Esophagus squamous epithelium (tissue), 5 donors: ENCODE data around the gene TBC1D14. TPM values are rescaled to one million over a fixed set of nuclear protein-coding genes. Genes with fewer than 3 reads are reported as not detected.

Experiments used
- DNase-seq: peaks from one replicate; lab custom pipeline; 2025; lab: John Stamatoyannopoulos, UW
- H3K27ac ChIP-seq, 4 donors: fragments of 200-600 bp; sonication (generic); one replicate each; pipeline ENCODE4 v1.5.1; 2016 to 2019; ENCODE audit warnings: mild to moderate bottlenecking in 1 of 4
- H3K27me3 ChIP-seq, 4 donors: fragments of 200-600 bp; sonication (generic); 1 replicate in 3 of 4; 2 replicates in 1 of 4; pipeline versions ENCODE4 v1.5.1 to v1.6.0; 2017 to 2021; ENCODE audit warnings: antibody characterized with exemption in 1 of 4
- H3K36me3 ChIP-seq, 3 donors: fragments of 200-600 bp; sonication (generic); one replicate each; pipeline ENCODE4 v1.5.1; 2016 to 2019
- H3K4me1 ChIP-seq, 3 donors: fragments of 200-600 bp; sonication (generic); one replicate each; pipeline ENCODE4 v1.5.1; 2017 to 2019
- H3K4me3 ChIP-seq, 4 donors: fragments of 200-600 bp; sonication (generic); 1 replicate in 3 of 4; 2 replicates in 1 of 4; pipeline ENCODE4 v1.5.1; 2016 to 2019; ENCODE audit warnings: mild to moderate bottlenecking in 2 of 4, moderate library complexity in 1 of 4
- H3K9me3 ChIP-seq, 3 donors: fragments of 200-600 bp; sonication (generic); one replicate each; pipeline ENCODE4 v1.5.1; 2016 to 2019
- POLR2A ChIP-seq, 4 donors: fragments of 450-650 bp; IDR thresholded peaks; one replicate each; pipeline ENCODE4 v1.6.1; 2017; ENCODE audit warnings: antibody characterized with exemption in 4 of 4, mild to moderate bottlenecking in 4 of 4, moderate library complexity in 3 of 4
- WGBS, 2 donors: methylation state at CpG; one replicate each; pipeline ENCODE4 v1.1.5; 2018; 5-methylcytosine and 5-hydroxymethylcytosine counted together
- intact Hi-C: fragments of 100-400 bp; cut with DNase I; formaldehyde crosslinking; loops from one replicate; pipeline ENCODE4 v1.15.0; 2022
- total RNA-seq, 4 donors: library from RNA; depleted of rRNA; stranded (reverse); fragments of >200 nt; gene quantifications; one replicate each; pipeline ENCODE4 v1.1.0, GENCODE V29; 2016
- TF ChIP-seq, protein P1 (sequence below), 6 experiments: fragments of 450-650 bp in 4 of 6; fragments of 200-600 bp in 2 of 6; sonication (generic) in 2 of 6; IDR thresholded peaks; one replicate each; pipeline ENCODE4 v1.5.1; 2016 to 2019; ENCODE audit warnings: antibody characterized with exemption in 6 of 6, mild to moderate bottlenecking in 4 of 6, moderate library complexity in 4 of 6
- donor health status: DM: yes; HTN: yes; CAD: no.

The TBC1D14 gene
- total RNA-seq, 4 donors from 2014 or later: 28.2 to 50.4 (median 42.1) TPM

DNA sequence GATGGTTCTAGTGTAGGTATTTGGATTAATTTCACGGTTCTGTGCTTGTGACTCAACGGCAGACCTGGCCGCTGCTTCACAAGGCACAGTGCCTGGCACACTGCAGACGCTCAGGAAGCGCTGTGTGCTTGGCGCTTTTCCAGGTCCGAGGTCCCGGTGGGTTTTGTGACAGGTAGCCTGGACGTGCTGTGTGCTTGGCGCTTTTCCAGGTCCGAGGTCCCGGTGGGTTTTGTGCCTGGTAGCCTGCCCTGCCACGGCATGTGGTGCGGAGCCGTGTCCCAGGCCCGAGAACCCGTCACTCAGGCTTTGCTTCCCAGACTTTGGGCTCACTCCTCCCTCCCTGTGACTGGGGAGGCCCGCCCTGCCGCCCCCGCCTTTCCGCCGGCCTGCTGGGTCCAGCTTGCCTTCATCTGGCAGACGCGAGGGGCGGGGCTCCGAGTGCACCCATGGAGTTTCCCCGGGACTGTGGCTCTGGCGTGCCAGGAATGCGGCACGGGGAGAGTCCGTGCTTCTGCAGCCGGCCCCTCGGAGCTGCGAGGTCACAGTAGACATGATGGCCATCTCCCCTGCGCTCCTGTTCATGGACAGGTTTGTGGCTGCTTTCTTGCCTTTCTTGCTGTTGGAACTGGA, 44.2 kb downstream of the TBC1D14 start:
- peak in 1 of 4 donors; percentile 15 for TF ChIP-seq POLR2A (IDR thresholded peaks at IDR 0.05)
- TF ChIP-seq, protein P1, sequence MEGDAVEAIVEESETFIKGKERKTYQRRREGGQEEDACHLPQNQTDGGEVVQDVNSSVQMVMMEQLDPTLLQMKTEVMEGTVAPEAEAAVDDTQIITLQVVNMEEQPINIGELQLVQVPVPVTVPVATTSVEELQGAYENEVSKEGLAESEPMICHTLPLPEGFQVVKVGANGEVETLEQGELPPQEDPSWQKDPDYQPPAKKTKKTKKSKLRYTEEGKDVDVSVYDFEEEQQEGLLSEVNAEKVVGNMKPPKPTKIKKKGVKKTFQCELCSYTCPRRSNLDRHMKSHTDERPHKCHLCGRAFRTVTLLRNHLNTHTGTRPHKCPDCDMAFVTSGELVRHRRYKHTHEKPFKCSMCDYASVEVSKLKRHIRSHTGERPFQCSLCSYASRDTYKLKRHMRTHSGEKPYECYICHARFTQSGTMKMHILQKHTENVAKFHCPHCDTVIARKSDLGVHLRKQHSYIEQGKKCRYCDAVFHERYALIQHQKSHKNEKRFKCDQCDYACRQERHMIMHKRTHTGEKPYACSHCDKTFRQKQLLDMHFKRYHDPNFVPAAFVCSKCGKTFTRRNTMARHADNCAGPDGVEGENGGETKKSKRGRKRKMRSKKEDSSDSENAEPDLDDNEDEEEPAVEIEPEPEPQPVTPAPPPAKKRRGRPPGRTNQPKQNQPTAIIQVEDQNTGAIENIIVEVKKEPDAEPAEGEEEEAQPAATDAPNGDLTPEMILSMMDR (IDR thresholded peaks at IDR 0.05): no peak
- H3K27ac ChIP-seq: peak overlapping the region; percentile 72 to 85 (median 80)
- peaks cover 15 to 55% (median 22%) of the 10 kb centered on the region in 3 donors for H3K4me1 ChIP-seq
- DNase-seq: no peak
- H3K9me3 ChIP-seq: no peaks in the 10 kb centered on the region
- H3K27me3 ChIP-seq: no peaks in the 10 kb centered on the region
- WGBS, 2 donors: 18 to 28% methylated on average over 8 to 11 of the region's 35 CpGs
- H3K4me3 ChIP-seq: peak overlapping the region; percentile 22 to 57 (median 40)
- intact Hi-C loops: no loop called here
- H3K36me3 ChIP-seq: no peaks in the 10 kb centered on the region

DNA sequence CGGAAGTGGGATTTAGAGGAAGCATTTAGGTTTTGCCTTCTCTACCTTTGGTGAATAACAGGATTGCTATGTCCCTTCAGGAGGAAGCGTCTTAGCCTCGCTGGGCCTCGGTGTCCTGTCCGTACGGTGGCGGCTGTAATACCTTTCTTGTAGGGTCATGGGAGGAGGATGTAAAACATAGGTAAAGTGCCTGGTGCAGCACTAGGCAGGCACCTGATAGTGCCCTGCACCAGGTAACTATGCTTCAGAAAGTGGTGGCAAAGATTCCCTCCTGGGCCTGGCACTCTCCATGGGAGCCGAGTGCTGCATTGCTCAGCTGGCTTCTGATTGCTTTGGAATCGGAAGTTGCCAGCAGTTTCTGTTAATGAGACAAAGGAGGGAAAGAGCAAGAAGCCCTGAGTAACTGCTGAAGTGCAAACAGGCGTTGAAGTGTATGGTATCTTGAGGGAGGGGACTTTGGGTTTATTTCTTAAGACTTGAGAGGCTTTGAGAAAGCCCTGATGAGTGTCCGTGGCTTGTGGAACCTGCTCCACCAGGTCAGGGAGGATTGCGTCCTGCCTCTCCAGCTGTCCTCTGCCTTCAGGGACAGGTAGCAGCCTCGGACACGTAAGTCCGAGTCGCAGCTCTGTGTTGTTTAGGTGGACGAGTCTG, 45.8 kb downstream of the TBC1D14 start:
- no peak for DNase-seq
- TF ChIP-seq POLR2A (IDR thresholded peaks at IDR 0.05): no peak
- TF ChIP-seq, protein P1 (IDR thresholded peaks at IDR 0.05): no peak
- peak overlapping the region in 2 of 4 donors; percentile 28 to 40 for H3K4me3 ChIP-seq

DNA sequence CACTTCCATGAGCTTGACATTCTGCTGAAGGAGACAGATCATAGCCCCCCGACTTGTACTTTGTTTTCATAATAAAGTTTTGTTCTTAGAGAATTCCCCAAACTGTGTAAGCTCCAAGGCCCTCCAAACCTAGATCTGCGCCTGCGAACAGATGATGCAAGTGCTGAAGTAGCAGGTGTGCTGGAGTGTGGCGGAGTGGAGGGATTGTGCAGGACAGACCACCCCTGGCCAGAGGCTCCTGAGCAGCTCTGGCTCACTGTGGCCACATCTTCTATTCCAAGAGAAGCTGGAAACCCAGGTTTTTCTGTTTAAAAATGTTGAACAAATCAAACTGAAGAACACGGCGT, 46.4 kb downstream of the TBC1D14 start:
- WGBS, 2 donors: 91 to 93% methylated on average over 6 of the region's 6 CpGs
- no peaks in the 10 kb centered on the region for H3K36me3 ChIP-seq
- DNase-seq: no peak
- peak overlapping the region in 3 of 4 donors; percentile 72 to 85 (median 84) for H3K27ac ChIP-seq
- no peaks in the 10 kb centered on the region for H3K27me3 ChIP-seq
- no peak overlapping the region for H3K4me3 ChIP-seq
- peaks cover 15 to 55% (median 22%) of the 10 kb centered on the region in 3 donors for H3K4me1 ChIP-seq
- TF ChIP-seq, protein P1 (IDR thresholded peaks at IDR 0.05): no peak
- TF ChIP-seq POLR2A (IDR thresholded peaks at IDR 0.05): no peak
- no peaks in the 10 kb centered on the region for H3K9me3 ChIP-seq
- intact Hi-C loops: no loop called here

More for the DNA sequence above, 45.8 kb downstream of the TBC1D14 start:
- intact Hi-C loops: no loop called here
- H3K27me3 ChIP-seq: no peaks in the 10 kb centered on the region
- WGBS, 2 donors: 51 to 52% methylated on average over 14 to 17 of the region's 17 CpGs
- peaks cover 15 to 55% (median 22%) of the 10 kb centered on the region in 3 donors for H3K4me1 ChIP-seq
- no peaks in the 10 kb centered on the region for H3K9me3 ChIP-seq
- H3K27ac ChIP-seq: peak overlapping the region; percentile 64 to 85 (median 78)
- no peaks in the 10 kb centered on the region for H3K36me3 ChIP-seq

DNA sequence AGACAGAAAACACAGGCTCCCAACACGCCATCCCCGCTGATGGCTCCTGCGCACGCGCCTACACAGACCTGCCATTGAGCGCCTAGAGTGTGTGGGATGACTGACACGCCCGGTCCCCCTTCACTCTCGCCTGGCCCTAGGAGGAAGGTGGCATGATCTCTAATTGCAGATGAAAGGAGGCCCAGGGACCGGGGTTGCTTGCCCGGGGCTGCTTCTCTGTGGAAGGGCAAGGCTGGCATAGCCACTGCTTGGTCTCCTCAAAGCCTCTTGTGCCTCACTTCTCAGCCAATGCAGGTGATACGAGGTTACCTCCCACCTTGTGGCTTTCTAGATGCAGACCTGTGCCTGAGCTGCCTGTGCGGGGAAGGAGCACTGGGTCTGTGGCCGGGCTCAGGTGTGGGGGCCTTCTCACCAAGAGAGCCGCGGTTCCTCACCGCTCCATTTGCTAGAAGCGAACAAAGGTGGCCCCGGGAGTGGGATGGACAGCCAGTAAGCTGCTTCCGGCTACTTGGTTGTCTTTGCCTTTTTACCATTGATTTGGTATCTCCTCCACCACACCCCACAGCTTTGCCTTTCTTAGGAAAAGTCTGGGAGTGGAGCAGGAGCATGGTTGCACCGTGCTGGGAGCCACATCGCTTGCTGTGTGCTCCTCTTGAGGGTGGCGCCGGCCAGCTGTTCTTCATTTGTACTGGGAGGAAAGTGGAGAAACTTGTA, 47.0 kb downstream of the TBC1D14 start:
- no peak for DNase-seq
- peaks cover 15 to 55% (median 22%) of the 10 kb centered on the region in 3 donors for H3K4me1 ChIP-seq

More for the DNA sequence above, 47.0 kb downstream of the TBC1D14 start:
- Histone ChIP-seq H3K4me3 (no peak overlapping the region), H3K36me3 (no peaks in the 10 kb centered on the region), H3K27ac (peak overlapping the region in 1 of 4 donors; percentile 85), H3K27me3 (no peaks in the 10 kb centered on the region), H3K9me3 (no peaks in the 10 kb centered on the region)
- 93 to 94% methylated on average over 13 to 21 of the region's 24 CpGs for WGBS, 2 donors
- intact Hi-C loops: no loop called here
- no peak for TF ChIP-seq POLR2A (IDR thresholded peaks at IDR 0.05)
- TF ChIP-seq, protein P1 (IDR thresholded peaks at IDR 0.05): no peak
